Motor neuron (in vitro differentiated cells): Measurements from ENCODE around the gene KY. TPM values are rescaled to one million over a fixed set of nuclear protein-coding genes. Genes with fewer than 3 reads are reported as not detected.

Experiments used
- ATAC-seq, 8 experiments: fragments of 200-7000 bp; cut with Tn5 transposase; replicated peaks in 6 of 8; 2 replicates each; pipeline ENCODE4 v1.8.0; 2021; ENCODE audit warnings: mild to moderate bottlenecking in 8 of 8, moderate library complexity in 8 of 8
- H3K27ac ChIP-seq, 2 donors: fragments of 250-450 bp; sonication (Bioruptor Pico); 2 replicates each; pipeline ENCODE4 v1.9.0; 2021; ENCODE audit warnings: antibody characterized with exemption in 2 of 2, mild to moderate bottlenecking in 2 of 2, moderate library complexity in 1 of 2
- H3K4me1 ChIP-seq, 2 donors: fragments of 250-450 bp; sonication (Bioruptor Pico); replicated peaks in 1 of 2; 2 replicates each; pipeline ENCODE4 v1.6.1; 2021; ENCODE audit warnings: antibody characterized with exemption in 2 of 2, mild to moderate bottlenecking in 2 of 2, moderate library complexity in 1 of 2
- H3K4me3 ChIP-seq, 5 donors: fragments of 250-450 bp; sonication (Bioruptor Pico); 2 replicates each; pipeline ENCODE4 v1.9.0; 2021; ENCODE audit warnings: antibody characterized with exemption in 5 of 5, mild to moderate bottlenecking in 5 of 5, moderate library complexity in 4 of 5
- WGBS, 10 experiments: fragments of 450-650 bp; shearing (Covaris generic); methylation state at CpG; one replicate each; pipeline ENCODE4 v1.0.0; 2022; 5-methylcytosine and 5-hydroxymethylcytosine counted together
- in situ Hi-C, 9 experiments: fragments of 400-800 bp; cut with MboI; loops; one replicate each; pipeline ENCODE4 v1.15.0; 2021; ENCODE audit warnings: low sequenced_read_pairs in 9 of 9, low pct_unique_long_range_greater_than_20kb in 2 of 9; ENCODE audit not compliant: unreplicated experiment in 9 of 9
- total RNA-seq, 8 experiments: library from RNA; unstranded; fragments of 300-600 nt; gene quantifications; 2 replicates each; pipeline versions ENCODE4 v1.2.3 to v1.2.4, GENCODE V29; 2022

KY gene
- total RNA-seq, 8 experiments from 2014 or later: 0.17 to 1.4 (median 0.71) TPM; not detected in 1

GRCh38 chr3:134619301-134619615 lies 31.6 kb downstream of the KY start:
- in situ Hi-C loops: loop anchor here in 1 of 9 experiments (25.0 kb wide), 1 partner anchor 1268 kb away; no protein-coding TSS in a partner anchor
- peak overlapping the region in 1 of 2 donors; percentile 10 for H3K27ac ChIP-seq
- WGBS, 10 experiments: no CpG with 5 or more reads among the region's 2 CpGs
- ATAC-seq: no peak
- H3K4me3 ChIP-seq: no peak overlapping the region
- peaks cover 18 to 25% of the 10 kb centered on the region in 2 donors for H3K4me1 ChIP-seq

GRCh38 chr3:134618478-134619300 lies 32.1 kb downstream of the KY start:
- Histone ChIP-seq H3K4me1 (peaks cover 18 to 25% of the 10 kb centered on the region in 2 donors), H3K4me3 (no peak overlapping the region), H3K27ac (peak overlapping the region; percentile 12 to 57)
- peak in 5 of 8 experiments; percentile 88 to 91 (median 90) for ATAC-seq
- 9 to 82% (median 45%) methylated on average over 4 to 8 of the region's 13 CpGs; no CpG with 5 or more reads in 4 of the 10 experiments for WGBS, 10 experiments
- in situ Hi-C loops: loop anchor here in 1 of 9 experiments (25.0 kb wide), 1 partner anchor 1269 kb away; no protein-coding TSS in a partner anchor

- peaks cover 18 to 25% of the 10 kb centered on the region in 2 donors for H3K4me1 ChIP-seq
- ATAC-seq: peak in 5 of 8 experiments; percentile 37 to 55 (median 41)
- WGBS, 10 experiments: 45 to 100% (median 76%) methylated on average over 1 to 4 of the region's 7 CpGs; no CpG with 5 or more reads in 2 of the 10 experiments
- H3K4me3 ChIP-seq: no peak overlapping the region
- in situ Hi-C loops: loop anchor here in 1 of 9 experiments (25.0 kb wide), 1 partner anchor 1269 kb away; no protein-coding TSS in a partner anchor
- peak overlapping the region; percentile 12 to 57 for H3K27ac ChIP-seq
Observed at GRCh38 chr3:134617608-134618477, 33.0 kb downstream of the KY start.

GRCh38 chr3:134615743-134616142 lies 35.1 kb downstream of the KY start:
- H3K4me1 ChIP-seq: peaks cover 18 to 25% of the 10 kb centered on the region in 2 donors
- H3K27ac ChIP-seq: no peak overlapping the region
- WGBS, 10 experiments: 51 to 100% (median 63%) methylated on average over 1 to 4 of the region's 5 CpGs; no CpG with 5 or more reads in 3 of the 10 experiments
- ATAC-seq: no peak
- H3K4me3 ChIP-seq: no peak overlapping the region
- in situ Hi-C loops: loop anchor here in 1 of 9 experiments (25.0 kb wide), 1 partner anchor 1272 kb away; no protein-coding TSS in a partner anchor

- Histone ChIP-seq H3K4me3 (no peak overlapping the region), H3K27ac (no peak overlapping the region), H3K4me1 (peaks cover 18 to 25% of the 10 kb centered on the region in 2 donors)
- 44 to 100% (median 94%) methylated on average over 2 to 4 of the region's 4 CpGs for WGBS, 10 experiments
- in situ Hi-C loops: loop anchor here in 1 of 9 experiments (25.0 kb wide), 1 partner anchor 1272 kb away; no protein-coding TSS in a partner anchor
- ATAC-seq: no peak
Observed at GRCh38 chr3:134614955-134615354, 35.9 kb downstream of the KY start.

- in situ Hi-C loops: loop anchor here in 1 of 9 experiments (25.0 kb wide), 1 partner anchor 1274 kb away; no protein-coding TSS in a partner anchor
- WGBS, 10 experiments: 28 to 100% (median 74%) methylated on average over 1 to 5 of the region's 6 CpGs; no CpG with 5 or more reads in 4 of the 10 experiments
- Histone ChIP-seq H3K27ac (no peak overlapping the region), H3K4me1 (peaks cover 5 to 10% of the 10 kb centered on the region in 2 donors), H3K4me3 (no peak overlapping the region)
- ATAC-seq: no peak
Observed at GRCh38 chr3:134613006-134613520, 37.8 kb downstream of the KY start.

GRCh38 chr3:134611516-134611915 lies 39.3 kb downstream of the KY start:
- no peak for ATAC-seq
- in situ Hi-C loops: loop anchor here in 1 of 9 experiments (25.0 kb wide), 1 partner anchor 1276 kb away; no protein-coding TSS in a partner anchor
- WGBS, 10 experiments: 0 to 100% (median 83%) methylated on average over 1 to 2 of the region's 2 CpGs; no CpG with 5 or more reads in 5 of the 10 experiments

GRCh38 chr3:134610432-134611385 lies 40.1 kb downstream of the KY start:
- no peak overlapping the region for H3K27ac ChIP-seq
- WGBS, 10 experiments: 53 to 100% (median 80%) methylated on average over 1 to 5 of the region's 11 CpGs; no CpG with 5 or more reads in 4 of the 10 experiments
- H3K4me1 ChIP-seq: no peaks in the 10 kb centered on the region
- ATAC-seq: no peak
- in situ Hi-C loops: loop anchor here in 1 of 9 experiments (25.0 kb wide), 1 partner anchor 1277 kb away; no protein-coding TSS in a partner anchor
- H3K4me3 ChIP-seq: no peak overlapping the region

More at GRCh38 chr3:134611516-134611915, 39.3 kb downstream of the KY start:
- H3K27ac ChIP-seq: no peak overlapping the region
- H3K4me3 ChIP-seq: no peak overlapping the region
- H3K4me1 ChIP-seq: no peaks in the 10 kb centered on the region

- WGBS, 10 experiments: 35 to 100% (median 83%) methylated on average over 1 to 5 of the region's 10 CpGs; no CpG with 5 or more reads in 7 of the 10 experiments
- Histone ChIP-seq H3K4me3 (no peak overlapping the region), H3K4me1 (no peaks in the 10 kb centered on the region), H3K27ac (no peak overlapping the region)
- no peak for ATAC-seq
- in situ Hi-C loops: loop anchor here in 1 of 9 experiments (25.0 kb wide), 1 partner anchor 1277 kb away; no protein-coding TSS in a partner anchor
Observed at GRCh38 chr3:134609821-134610431, 40.9 kb downstream of the KY start.

- WGBS, 10 experiments: 33 to 95% (median 74%) methylated on average over 1 to 6 of the region's 10 CpGs; no CpG with 5 or more reads in 4 of the 10 experiments
- Histone ChIP-seq H3K27ac (no peak overlapping the region), H3K4me1 (no peaks in the 10 kb centered on the region), H3K4me3 (no peak overlapping the region)
- in situ Hi-C loops: loop anchor here in 1 of 9 experiments (25.0 kb wide), 1 partner anchor 1278 kb away; no protein-coding TSS in a partner anchor
- ATAC-seq: no peak
Observed at GRCh38 chr3:134608771-134609435, 41.9 kb downstream of the KY start.
